Esophagus squamous epithelium (tissue), 5 donors: ENCODE results near the gene PCSK5. TPM values are rescaled to one million over a fixed set of nuclear protein-coding genes. Genes with fewer than 3 reads are reported as not detected.
"Not testable (repeated sequence)": the region's sequence is repeated elsewhere in the genome, so short reads cannot be mapped to it uniquely, and the experiment has no call there.

Experiments used
- DNase-seq: peaks from one replicate; lab custom pipeline; 2025; lab: John Stamatoyannopoulos, UW
- H3K27ac ChIP-seq, 4 donors: fragments of 200-600 bp; sonication (generic); one replicate each; pipeline ENCODE4 v1.5.1; 2016 to 2019; ENCODE audit warnings: mild to moderate bottlenecking in 1 of 4
- H3K27me3 ChIP-seq, 4 donors: fragments of 200-600 bp; sonication (generic); 1 replicate in 3 of 4; 2 replicates in 1 of 4; pipeline versions ENCODE4 v1.5.1 to v1.6.0; 2017 to 2021; ENCODE audit warnings: antibody characterized with exemption in 1 of 4
- H3K36me3 ChIP-seq, 3 donors: fragments of 200-600 bp; sonication (generic); one replicate each; pipeline ENCODE4 v1.5.1; 2016 to 2019
- H3K4me1 ChIP-seq, 3 donors: fragments of 200-600 bp; sonication (generic); one replicate each; pipeline ENCODE4 v1.5.1; 2017 to 2019
- H3K4me3 ChIP-seq, 4 donors: fragments of 200-600 bp; sonication (generic); 1 replicate in 3 of 4; 2 replicates in 1 of 4; pipeline ENCODE4 v1.5.1; 2016 to 2019; ENCODE audit warnings: mild to moderate bottlenecking in 2 of 4, moderate library complexity in 1 of 4
- H3K9me3 ChIP-seq, 3 donors: fragments of 200-600 bp; sonication (generic); one replicate each; pipeline ENCODE4 v1.5.1; 2016 to 2019
- POLR2A ChIP-seq, 4 donors: fragments of 450-650 bp; IDR thresholded peaks; one replicate each; pipeline ENCODE4 v1.6.1; 2017; ENCODE audit warnings: antibody characterized with exemption in 4 of 4, mild to moderate bottlenecking in 4 of 4, moderate library complexity in 3 of 4
- WGBS, 2 donors: methylation state at CpG; one replicate each; pipeline ENCODE4 v1.1.5; 2018; 5-methylcytosine and 5-hydroxymethylcytosine counted together
- intact Hi-C: fragments of 100-400 bp; cut with DNase I; formaldehyde crosslinking; loops from one replicate; pipeline ENCODE4 v1.15.0; 2022
- total RNA-seq, 4 donors: library from RNA; depleted of rRNA; stranded (reverse); fragments of >200 nt; gene quantifications; one replicate each; pipeline ENCODE4 v1.1.0, GENCODE V29; 2016
- TF ChIP-seq, protein P1 (sequence below), 6 experiments: fragments of 450-650 bp in 4 of 6; fragments of 200-600 bp in 2 of 6; sonication (generic) in 2 of 6; IDR thresholded peaks; one replicate each; pipeline ENCODE4 v1.5.1; 2016 to 2019; ENCODE audit warnings: antibody characterized with exemption in 6 of 6, mild to moderate bottlenecking in 4 of 6, moderate library complexity in 4 of 6
- donor health status: DM: yes; HTN: yes; CAD: no.

Gene PCSK5
- total RNA-seq, 4 donors from 2014 or later: 8.4 to 33.8 (median 24.2) TPM

DNA sequence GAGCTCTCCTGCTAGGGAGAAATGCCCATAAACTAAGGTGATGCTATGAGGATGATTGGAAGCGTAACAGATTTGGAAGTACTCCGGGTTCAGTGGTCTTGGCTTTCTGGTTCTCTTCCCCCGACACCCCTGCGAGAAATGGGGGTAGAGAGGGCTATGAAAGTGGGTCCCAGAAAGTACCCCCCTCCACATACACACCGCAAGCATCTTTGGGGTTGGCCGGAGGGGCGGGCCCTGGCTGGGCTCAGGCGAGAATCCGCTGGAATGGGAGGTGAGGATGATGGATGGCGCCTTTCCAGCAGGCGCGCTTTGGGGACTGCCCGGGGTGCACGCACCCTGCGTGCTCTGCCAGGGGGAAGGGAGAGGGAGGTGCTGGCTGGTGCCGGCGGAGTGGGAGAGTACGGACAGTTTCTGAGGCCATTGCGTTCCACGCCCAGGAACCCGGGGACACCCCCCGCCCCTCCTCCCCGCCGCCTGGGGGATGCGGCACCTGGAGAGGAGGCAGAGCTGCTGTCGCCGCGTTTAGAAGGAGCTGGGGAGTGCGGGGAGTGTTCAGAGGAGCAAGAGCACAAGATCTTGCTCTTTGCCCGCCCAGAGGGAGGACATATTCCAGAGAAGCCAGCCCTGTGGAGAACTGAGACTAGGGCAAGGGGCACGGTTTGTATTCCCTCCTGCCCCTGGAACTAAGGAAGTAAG is 1.9 kb downstream of the PCSK5 start:
- Histone ChIP-seq H3K9me3 (no peaks in the 10 kb centered on the region), H3K4me3 (peak overlapping the region; percentile 69 to 95 (median 86)), H3K36me3 (no peaks in the 10 kb centered on the region), H3K4me1 (peaks cover 6 to 51% (median 26%) of the 10 kb centered on the region in 3 donors), H3K27me3 (peaks cover 0 to 12% (median 0%) of the 10 kb centered on the region in 4 donors), H3K27ac (peak overlapping the region; percentile 87 to 95 (median 94))
- WGBS, 2 donors: 0 to 1% methylated on average over 2 to 20 of the region's 31 CpGs
- intact Hi-C loops: no loop called here
- TF ChIP-seq, protein P1, sequence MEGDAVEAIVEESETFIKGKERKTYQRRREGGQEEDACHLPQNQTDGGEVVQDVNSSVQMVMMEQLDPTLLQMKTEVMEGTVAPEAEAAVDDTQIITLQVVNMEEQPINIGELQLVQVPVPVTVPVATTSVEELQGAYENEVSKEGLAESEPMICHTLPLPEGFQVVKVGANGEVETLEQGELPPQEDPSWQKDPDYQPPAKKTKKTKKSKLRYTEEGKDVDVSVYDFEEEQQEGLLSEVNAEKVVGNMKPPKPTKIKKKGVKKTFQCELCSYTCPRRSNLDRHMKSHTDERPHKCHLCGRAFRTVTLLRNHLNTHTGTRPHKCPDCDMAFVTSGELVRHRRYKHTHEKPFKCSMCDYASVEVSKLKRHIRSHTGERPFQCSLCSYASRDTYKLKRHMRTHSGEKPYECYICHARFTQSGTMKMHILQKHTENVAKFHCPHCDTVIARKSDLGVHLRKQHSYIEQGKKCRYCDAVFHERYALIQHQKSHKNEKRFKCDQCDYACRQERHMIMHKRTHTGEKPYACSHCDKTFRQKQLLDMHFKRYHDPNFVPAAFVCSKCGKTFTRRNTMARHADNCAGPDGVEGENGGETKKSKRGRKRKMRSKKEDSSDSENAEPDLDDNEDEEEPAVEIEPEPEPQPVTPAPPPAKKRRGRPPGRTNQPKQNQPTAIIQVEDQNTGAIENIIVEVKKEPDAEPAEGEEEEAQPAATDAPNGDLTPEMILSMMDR (IDR thresholded peaks at IDR 0.05): no peak
- TF ChIP-seq POLR2A (IDR thresholded peaks at IDR 0.05): no peak
- DNase-seq: no peak

DNA sequence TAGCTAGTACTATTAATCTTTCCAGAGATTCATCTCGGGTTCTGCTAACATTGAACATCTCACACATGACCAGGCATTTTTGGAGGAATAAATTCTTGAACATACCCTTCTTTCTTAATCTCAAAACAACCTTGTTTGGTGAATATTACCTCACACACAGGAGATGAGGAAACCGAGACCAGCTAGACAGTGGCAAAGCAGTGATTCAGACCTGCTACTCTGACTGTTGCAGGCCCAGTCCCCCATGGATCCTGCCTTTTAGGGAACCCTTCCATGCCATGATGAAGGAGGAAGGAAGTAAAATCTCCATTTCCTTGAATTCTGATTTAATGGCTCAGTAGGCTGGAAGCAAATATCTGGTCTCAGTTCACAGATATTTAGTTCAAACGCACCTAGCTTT is 2.6 kb downstream of the PCSK5 start:
- no peak for DNase-seq
- peak overlapping the region in 3 of 4 donors; percentile 23 to 95 (median 94) for H3K27ac ChIP-seq
- TF ChIP-seq, protein P1 (IDR thresholded peaks at IDR 0.05): no peak
- TF ChIP-seq POLR2A (IDR thresholded peaks at IDR 0.05): no peak
- intact Hi-C loops: no loop called here
- H3K4me3 ChIP-seq: peak overlapping the region; percentile 69 to 95 (median 86)
- H3K27me3 ChIP-seq: peaks cover 0 to 12% (median 0%) of the 10 kb centered on the region in 4 donors
- H3K9me3 ChIP-seq: no peaks in the 10 kb centered on the region
- H3K4me1 ChIP-seq: peaks cover 6 to 51% (median 26%) of the 10 kb centered on the region in 3 donors
- no peaks in the 10 kb centered on the region for H3K36me3 ChIP-seq
- 60 to 63% methylated on average over 3 of the region's 3 CpGs for WGBS, 2 donors

DNA sequence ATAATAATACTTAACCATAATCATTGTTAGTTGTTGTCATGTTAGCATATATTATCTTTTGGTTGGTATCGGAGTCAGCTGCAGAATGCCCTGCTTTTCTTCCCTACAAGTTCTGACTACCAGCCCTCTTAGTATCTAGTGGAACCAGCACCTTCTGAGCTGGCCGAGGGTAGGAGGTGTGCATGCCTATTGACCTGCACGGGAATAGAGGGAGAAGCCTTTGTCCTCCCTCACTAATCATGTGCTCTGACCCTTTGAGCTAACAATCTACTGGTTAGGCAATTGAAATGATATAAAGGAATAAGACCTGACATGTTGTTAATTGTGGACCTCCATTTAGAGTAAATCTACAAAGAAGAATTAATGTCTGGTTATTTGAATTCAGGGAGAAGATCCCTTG is 4.1 kb downstream of the PCSK5 start:
- Histone ChIP-seq H3K4me3 (no peak overlapping the region), H3K4me1 (peaks cover 6 to 41% (median 23%) of the 10 kb centered on the region in 3 donors), H3K36me3 (no peaks in the 10 kb centered on the region), H3K27ac (no peak overlapping the region), H3K9me3 (no peaks in the 10 kb centered on the region), H3K27me3 (peaks cover 0 to 12% (median 0%) of the 10 kb centered on the region in 4 donors)
- intact Hi-C loops: no loop called here
- 78 to 84% methylated on average over 3 of the region's 3 CpGs for WGBS, 2 donors
- no peak for DNase-seq
- TF ChIP-seq, protein P1 (IDR thresholded peaks at IDR 0.05): no peak
- no peak for TF ChIP-seq POLR2A (IDR thresholded peaks at IDR 0.05)

DNA sequence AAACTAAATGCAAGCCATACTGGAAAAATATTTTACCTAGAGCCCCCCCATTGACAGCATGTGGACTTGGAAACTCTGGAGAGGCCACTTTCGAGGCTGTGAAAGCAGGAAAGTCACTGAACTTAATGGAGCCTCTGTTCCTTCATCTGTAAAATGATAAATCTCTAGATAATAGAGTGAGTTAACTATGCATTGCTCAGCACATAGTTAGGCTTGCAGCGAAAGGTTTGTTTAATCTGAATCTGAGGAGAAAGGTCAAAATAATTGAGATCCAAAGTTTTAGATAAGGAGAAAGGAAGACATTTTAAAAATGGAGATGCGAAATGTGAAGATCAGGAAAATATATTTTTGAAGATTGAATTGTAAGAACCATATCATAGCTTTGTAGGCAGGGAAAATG is 4.6 kb downstream of the PCSK5 start:
- DNase-seq: no peak
- no peak overlapping the region for H3K4me3 ChIP-seq
- peaks cover 6 to 38% (median 23%) of the 10 kb centered on the region in 3 donors for H3K4me1 ChIP-seq
- peaks cover 0 to 12% (median 0%) of the 10 kb centered on the region in 4 donors for H3K27me3 ChIP-seq
- 71 to 92% methylated on average over 3 of the region's 3 CpGs for WGBS, 2 donors
- no peak overlapping the region for H3K27ac ChIP-seq
- TF ChIP-seq, protein P1 (IDR thresholded peaks at IDR 0.05): no peak
- no peak for TF ChIP-seq POLR2A (IDR thresholded peaks at IDR 0.05)
- intact Hi-C loops: no loop called here
- H3K9me3 ChIP-seq: no peaks in the 10 kb centered on the region
- no peaks in the 10 kb centered on the region for H3K36me3 ChIP-seq

DNA sequence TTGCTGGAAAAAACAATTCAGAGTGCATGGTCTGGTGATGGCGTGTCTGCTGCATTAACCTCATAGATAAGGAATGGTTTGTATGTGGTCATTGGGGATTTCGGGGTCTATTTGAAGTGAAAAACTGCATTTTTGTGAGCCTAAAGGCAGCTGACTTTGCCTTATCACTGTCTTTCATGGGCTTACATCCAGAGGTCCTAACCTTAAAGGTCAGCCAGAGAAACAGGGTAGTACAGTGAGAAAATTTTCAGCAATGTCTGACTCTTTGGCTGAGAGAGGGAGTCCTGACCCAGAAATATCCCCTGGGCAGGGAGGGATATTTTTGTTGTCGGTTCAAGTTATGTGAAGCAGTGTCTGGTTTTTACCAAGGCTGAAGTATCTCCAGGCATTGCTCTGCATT is 5.7 kb downstream of the PCSK5 start:
- Histone ChIP-seq H3K36me3 (no peaks in the 10 kb centered on the region), H3K27me3 (peaks cover 0 to 12% (median 0%) of the 10 kb centered on the region in 4 donors), H3K4me1 (peaks cover 6 to 35% (median 23%) of the 10 kb centered on the region in 3 donors), H3K27ac (no peak overlapping the region), H3K9me3 (no peaks in the 10 kb centered on the region), H3K4me3 (no peak overlapping the region)
- intact Hi-C loops: no loop called here
- TF ChIP-seq POLR2A (IDR thresholded peaks at IDR 0.05): no peak
- TF ChIP-seq, protein P1 (IDR thresholded peaks at IDR 0.05): no peak
- DNase-seq: no peak
- 70 to 77% methylated on average over 3 of the region's 3 CpGs for WGBS, 2 donors

DNA sequence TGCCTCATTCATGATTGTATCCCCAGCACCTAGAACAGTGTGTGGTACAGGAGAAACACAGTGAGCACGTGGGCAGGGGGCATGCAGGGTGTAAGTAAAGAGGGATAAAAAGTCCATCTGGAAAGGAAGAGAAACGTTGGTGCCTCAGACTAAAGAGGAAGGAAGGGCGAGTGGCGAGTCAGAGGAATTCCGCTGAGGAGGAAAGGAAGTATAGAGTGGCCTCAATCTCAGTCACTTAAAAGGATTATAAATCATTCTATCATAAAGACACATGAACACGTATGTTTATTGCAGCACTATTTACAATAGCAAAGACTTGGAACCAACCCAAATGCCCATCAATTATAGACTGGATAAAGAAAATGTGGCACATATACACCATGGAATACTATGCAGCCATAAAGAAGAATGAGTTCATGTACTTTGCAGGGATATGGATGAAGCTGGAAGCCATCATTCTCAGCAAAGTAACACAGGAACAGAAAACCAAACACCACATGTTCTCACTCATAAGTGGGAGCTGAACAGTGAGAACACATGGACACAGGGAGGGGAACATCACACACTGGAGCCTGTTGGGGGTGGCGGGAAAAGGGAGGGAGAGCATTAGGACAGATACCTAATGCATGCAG is 10.5 kb downstream of the PCSK5 start:
- H3K27ac ChIP-seq, H3K36me3 ChIP-seq, intact Hi-C loops, H3K9me3 ChIP-seq, DNase-seq, H3K27me3 ChIP-seq, H3K4me3 ChIP-seq: not testable (repeated sequence)
- peaks cover 0 to 26% (median 3%) of the 10 kb centered on the region in 3 donors for H3K4me1 ChIP-seq
- 57 to 59% methylated on average over 7 of the region's 7 CpGs for WGBS, 2 donors
